ENCODE measurements around the gene CSMD2.

CSMD2 gene

GRCh38 chr1:33996281-33996680 is 168.7 kb downstream of the CSMD2 start:
- DNase-seq, result no peak

- DNase-seq, result no peak
These were observed 171.7 kb downstream of the CSMD2 start for GRCh38 chr1:33993301-33993700.

- DNase-seq, result no peak
These were observed 174.7 kb downstream of the CSMD2 start for GRCh38 chr1:33990281-33990680.

GRCh38 chr1:33988161-33988560 is 176.9 kb downstream of the CSMD2 start:
- DNase-seq, result no peak

GRCh38 chr1:33986390-33987095 is 178.5 kb downstream of the CSMD2 start:
- no peak for DNase-seq

DNA sequence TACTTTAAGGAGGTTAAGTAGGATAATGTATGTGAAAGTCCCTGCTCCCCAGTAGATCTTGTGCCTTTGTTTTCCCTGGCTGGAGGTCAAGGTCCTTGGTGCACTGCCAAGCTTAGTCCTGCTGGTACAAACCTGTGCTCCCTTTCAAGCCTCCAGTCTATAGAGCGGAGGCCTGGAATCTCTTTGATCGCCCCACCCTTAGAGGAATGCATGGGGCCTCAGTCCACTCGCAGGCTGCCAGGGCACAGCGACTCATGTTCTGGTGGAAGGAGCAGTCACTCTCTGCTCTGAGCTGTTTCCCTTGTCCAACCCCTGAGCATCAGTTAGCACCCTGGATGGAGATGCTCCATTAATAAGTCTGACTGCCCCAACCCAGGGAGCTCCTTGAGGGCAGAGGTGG is 179.4 kb downstream of the CSMD2 start:
- DNase-seq, result no peak

GRCh38 chr1:33984906-33985565 is 180.0 kb downstream of the CSMD2 start:
- no peak for DNase-seq

DNA sequence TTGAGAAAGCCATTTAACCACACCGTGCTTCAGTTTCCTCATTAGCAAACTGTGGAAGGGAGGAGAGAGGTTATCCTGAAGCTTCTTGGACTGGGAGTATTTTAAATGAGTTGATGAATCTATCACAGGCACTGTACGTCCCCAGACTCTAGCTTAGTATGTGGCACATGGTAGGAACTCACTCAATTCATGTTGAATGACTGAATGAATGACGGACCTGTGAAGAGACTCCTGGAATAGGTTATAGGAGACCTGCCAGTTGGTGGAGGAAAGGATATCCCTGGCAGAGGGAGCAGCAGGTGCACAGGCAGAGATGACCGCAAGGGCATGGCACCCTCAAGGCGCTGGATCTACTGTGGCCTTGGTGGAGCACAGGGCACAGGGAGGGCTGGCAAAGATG is 182.6 kb downstream of the CSMD2 start:
- no peak for DNase-seq

DNA sequence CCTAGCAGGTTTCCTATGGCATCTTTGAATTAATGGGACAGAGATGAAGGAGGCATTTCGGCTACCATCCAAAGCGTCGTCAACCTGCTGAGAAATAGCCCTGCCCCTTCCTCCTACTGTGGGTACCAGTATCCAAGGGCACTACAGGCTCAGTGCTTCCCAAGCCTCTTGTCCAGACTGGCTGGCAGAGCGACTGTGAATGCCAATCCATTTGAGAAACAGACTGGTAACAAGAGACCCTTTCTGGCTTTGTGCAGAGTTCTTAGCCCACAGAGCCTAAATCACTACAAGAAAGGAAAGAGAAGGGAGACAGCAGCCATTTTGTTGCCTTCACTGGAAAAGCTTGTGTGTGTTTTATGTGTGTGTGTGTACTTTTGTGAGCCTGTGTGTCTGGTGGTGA is 185.7 kb downstream of the CSMD2 start:
- no peak for DNase-seq

- DNase-seq, result no peak
These were observed 189.1 kb downstream of the CSMD2 start for GRCh38 chr1:33975961-33976360.

- peak; percentile 33 for DNase-seq
These were observed 191.1 kb downstream of the CSMD2 start for GRCh38 chr1:33973799-33974545.

GRCh38 chr1:33972676-33973395 is 192.2 kb downstream of the CSMD2 start:
- DNase-seq, result no peak

DNA sequence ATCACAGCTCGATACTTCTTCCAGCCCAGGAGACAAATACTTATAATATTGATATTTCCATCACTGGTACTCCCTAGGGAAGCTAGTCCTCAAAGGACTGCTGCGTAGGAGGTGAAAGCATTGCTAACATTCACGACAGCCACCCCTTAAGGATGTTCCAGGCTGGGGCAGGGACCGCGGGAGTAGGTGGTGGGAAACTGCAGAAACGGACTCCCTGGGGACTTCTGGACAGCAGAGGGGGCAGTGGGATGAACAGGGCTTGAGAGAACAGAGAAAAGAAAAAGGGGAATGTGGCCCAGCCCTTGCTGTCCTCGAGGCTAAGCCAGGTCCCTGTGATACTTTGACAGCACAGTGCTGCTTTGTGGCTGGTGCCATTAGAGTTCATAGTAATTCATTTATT is 193.1 kb downstream of the CSMD2 start:
- DNase-seq, result no peak

DNA sequence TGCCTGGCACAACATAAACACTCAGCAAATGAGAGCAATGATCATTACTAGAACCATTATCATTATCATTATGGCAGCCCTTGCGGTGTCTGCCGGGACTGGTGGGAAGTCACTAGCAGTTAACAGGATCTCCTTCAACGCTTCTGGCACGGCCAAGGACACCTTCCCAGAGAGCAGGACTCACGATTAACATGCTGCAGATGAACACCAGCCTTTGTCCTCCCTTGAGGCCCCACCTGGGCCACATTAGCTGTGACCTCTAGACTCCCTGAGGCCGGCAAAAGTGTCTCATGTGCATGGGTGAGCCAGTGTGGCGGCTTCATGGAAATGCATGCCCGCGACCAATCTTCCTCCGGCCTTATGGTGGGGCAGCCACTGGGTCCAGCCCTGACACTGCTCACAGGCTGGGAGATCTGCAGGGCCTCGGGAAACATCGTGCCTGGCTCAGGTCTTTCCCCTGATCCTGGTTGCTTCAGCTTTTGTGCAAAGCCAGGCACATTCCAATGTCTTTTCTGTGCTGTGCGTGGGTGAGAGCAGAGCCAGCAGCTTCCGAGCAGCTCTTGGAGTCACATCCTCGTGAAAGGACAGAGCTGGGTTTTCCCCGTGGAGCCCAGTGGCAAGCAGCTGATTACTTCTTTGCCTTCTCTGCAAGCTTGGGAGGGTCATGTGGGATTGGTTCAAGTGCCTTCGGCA is 193.9 kb downstream of the CSMD2 start:
- DNase-seq, result no peak

GRCh38 chr1:33970148-33970825 is 194.7 kb downstream of the CSMD2 start:
- no peak for DNase-seq

DNA sequence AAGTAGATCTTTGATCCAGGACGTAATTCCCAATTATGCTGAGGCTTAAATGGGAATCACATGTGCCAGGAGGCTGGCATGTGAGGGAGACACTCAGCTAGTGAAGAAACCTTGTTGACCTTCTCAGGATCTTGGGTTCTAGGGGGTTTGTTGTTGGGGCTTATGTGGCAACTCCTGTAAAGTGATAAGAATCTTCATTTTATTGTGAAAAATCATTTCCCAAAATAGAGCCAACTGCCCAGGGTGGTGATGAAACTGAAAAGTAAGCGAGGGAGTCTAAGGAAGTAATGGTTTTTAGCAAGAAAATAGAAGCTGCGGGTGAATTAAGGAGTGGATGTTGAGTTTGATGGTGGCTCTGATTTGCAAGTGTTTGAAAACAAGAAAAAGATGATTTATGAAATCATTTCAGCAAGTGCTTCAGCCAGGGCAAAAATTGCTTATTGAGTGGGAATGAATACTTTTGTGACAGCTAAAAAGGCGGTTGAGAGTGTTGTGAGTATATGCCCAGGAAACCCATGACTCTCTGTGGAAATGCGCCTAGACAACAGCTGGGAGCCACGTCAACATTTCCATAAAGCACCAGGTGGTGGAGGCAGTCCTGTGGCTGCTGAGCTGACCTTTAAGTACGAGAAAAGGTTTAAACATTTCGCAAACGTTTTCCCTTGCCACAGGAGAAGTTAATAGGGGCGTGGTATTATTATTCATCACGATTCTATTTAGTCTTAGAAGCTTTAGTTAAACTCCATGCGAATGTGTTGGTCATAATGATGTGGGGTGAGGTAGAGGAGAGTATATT is 198.5 kb downstream of the CSMD2 start:
- DNase-seq, result peak; percentile 31

DNA sequence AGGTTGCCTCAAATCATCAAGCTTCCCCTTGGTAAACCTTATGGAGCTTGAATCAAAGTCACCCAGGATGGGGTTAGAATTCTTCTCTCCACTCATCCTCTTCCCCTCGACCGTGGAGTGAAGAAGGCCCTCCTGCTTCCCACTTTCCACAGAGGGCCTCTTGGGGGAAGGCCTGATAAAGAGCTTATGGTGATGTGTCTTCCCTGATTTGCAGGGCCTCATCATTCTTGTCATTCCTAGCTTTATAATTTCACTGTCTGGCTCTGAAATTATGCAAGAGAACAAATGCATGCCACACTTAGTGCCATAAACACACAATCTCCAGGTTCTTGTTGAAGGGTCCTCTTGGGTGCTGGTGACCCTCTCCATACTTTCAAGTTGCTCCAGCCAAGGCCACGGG is 199.9 kb downstream of the CSMD2 start:
- no peak for DNase-seq

GRCh38 chr1:33962061-33962460 is 203.0 kb downstream of the CSMD2 start:
- DNase-seq, result no peak

DNA sequence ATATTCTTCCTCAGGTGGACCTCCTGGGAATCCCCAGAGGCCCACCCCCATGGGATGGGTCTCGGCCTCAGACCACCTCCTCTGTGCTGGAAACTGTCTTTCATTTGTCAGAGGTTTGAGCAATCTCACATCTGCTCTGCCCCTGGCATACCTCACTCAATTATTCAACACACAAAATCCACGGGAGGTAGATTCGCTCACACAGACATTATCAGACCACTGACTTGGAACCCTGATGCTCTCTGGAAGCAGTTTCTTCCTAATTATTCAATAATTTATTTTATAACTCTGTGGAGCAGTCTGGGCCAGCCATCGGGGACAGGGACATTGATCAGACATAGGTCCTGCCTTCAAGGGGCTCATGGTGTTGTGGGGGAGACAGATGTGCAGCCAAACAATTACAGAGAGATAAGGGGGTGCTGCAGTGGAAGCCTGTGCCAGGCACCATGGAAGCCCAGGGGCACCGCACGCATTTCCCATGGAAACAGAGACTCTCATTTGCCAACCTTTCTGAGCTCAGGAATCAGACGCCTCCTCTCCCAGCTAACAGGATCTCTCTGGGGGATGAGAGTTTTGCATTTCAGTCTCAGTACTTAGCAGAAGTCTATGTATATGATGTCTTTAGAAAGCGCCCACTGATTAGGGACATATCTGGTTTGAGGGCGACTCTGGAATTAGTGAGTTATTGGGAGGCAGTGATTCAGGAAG is 204.7 kb downstream of the CSMD2 start:
- DNase-seq, result no peak

GRCh38 chr1:33957854-33958253 is 207.2 kb downstream of the CSMD2 start:
- DNase-seq, result no peak

- DNase-seq, result no peak
These were observed 209.9 kb downstream of the CSMD2 start for GRCh38 chr1:33955096-33955495.
